GM13977 (cell line): ENCODE measurements around the gene PCBP1.
A peak's percentile ranks its signal among the peaks of the same experiment; 100 is the strongest.
"Not testable (repeated sequence)": the region's sequence is repeated elsewhere in the genome, so short reads cannot be mapped to it uniquely, and the experiment has no call there.

ENCODE experiments used
- DNase-seq: peaks from one replicate; pipeline ENCODE4 v3.0.0; 2012; ENCODE audit warnings: low spot score
- in situ Hi-C: fragments of 300-500 bp; cut with MboI; formaldehyde crosslinking; loops from one replicate; pipeline ENCODE4 v1.12.0; 2022; ENCODE audit warnings: low sequenced_read_pairs, low pct_unique_long_range_greater_than_20kb, mixed read lengths, inconsistent platforms; ENCODE audit not compliant: unreplicated experiment
- TF ChIP-seq, protein P1 (sequence below): IDR thresholded peaks from 2 replicates; pipeline ENCODE4 v1.5.1; 2012; ENCODE audit warnings: mild to moderate bottlenecking, control low read depth; ENCODE audit not compliant: insufficient read depth; ENCODE audit errors: extremely low read depth, missing control alignments

PCBP1 gene

DNA sequence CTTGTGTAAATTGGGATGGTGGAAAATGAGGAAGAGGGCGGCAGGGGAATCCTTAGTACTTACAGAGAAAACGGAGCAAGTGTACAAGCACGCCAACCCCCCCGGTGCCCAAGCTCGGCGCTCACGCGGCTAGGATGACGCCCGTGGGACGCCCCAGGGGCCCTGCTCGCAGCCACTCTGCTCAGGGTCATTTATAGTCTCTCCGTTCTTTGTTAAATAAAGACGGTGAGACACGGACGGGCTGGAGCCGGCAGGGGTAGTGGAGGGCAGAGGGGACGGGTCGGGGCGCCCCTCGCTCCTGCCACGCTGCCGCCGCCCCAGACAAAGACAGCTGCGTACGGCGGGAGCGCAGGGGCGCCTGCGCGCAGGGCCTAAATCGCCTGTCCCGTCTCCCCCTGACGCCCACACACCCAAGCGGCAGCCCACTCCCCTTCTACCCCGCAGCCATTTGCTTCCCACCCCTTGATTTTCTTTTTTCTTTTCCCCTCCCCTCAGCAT is 37.8 kb downstream of the PCBP1 start:
- DNase-seq, result peak; percentile 60
- in situ Hi-C loops, result no loop called here
- TF ChIP-seq, protein P1, sequence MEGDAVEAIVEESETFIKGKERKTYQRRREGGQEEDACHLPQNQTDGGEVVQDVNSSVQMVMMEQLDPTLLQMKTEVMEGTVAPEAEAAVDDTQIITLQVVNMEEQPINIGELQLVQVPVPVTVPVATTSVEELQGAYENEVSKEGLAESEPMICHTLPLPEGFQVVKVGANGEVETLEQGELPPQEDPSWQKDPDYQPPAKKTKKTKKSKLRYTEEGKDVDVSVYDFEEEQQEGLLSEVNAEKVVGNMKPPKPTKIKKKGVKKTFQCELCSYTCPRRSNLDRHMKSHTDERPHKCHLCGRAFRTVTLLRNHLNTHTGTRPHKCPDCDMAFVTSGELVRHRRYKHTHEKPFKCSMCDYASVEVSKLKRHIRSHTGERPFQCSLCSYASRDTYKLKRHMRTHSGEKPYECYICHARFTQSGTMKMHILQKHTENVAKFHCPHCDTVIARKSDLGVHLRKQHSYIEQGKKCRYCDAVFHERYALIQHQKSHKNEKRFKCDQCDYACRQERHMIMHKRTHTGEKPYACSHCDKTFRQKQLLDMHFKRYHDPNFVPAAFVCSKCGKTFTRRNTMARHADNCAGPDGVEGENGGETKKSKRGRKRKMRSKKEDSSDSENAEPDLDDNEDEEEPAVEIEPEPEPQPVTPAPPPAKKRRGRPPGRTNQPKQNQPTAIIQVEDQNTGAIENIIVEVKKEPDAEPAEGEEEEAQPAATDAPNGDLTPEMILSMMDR, result no peak

DNA sequence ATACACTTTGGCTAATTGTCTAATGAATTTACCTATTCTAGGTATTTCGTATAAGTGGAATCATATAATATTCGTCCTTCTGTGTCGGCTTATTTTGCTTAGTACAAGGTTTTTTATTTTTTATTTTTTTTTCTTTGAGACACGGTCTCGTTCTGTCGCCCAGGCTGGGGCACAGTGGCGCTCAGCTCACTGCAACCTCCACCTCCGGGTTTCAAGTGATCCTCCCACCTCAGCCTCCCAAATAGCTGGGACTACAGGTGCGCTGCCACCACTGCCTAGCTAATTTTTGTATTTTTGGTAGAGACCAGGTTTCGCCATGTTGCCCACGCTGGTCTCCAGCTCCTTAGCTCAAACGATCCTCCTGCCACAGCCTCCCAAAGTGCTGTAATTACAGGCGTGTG is 38.2 kb downstream of the PCBP1 start:
- in situ Hi-C loops, result no loop called here
- TF ChIP-seq, protein P1, result no peak
- no peak for DNase-seq

DNA sequence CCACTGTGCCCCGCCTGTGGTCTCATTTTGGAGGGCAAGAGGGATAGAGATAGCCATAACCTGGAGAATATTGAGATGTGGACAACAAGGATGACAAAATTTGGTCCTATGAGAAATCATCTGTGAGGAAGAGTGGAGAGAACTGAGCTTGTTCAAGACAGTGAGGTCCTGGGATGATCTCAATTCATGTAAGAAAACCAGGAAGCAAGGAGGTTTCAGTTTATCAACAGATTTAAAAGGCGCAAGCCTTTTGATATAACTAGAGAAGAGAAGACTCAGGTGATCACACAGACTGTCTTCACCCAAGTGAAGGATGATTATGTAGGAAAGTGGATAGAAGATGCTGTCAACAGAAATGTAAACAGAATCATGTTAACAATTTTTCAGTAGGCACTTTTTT is 39.1 kb downstream of the PCBP1 start:
- TF ChIP-seq, protein P1, result no peak
- DNase-seq, result no peak
- in situ Hi-C loops, result no loop called here

DNA sequence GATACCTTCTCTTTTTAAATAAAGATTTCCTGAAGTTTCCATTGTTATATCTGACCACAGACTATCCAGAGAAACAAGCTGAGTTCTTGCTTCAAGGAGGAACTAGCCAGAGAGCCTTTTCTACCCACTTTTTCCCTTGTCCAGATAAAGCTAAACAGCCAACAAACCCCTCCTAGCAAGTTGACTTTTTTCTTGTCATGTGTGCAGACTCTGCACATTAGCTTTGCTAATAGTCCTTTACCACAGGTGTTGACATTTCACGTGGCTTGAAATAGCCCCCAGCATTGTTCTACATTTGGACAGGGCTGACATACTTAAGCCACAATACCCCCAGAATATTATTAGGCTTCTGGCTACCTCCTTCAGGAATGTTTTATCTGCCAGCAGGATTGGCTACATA is 40.7 kb downstream of the PCBP1 start:
- DNase-seq, result no peak
- in situ Hi-C loops, result no loop called here
- TF ChIP-seq, protein P1, result no peak

DNA sequence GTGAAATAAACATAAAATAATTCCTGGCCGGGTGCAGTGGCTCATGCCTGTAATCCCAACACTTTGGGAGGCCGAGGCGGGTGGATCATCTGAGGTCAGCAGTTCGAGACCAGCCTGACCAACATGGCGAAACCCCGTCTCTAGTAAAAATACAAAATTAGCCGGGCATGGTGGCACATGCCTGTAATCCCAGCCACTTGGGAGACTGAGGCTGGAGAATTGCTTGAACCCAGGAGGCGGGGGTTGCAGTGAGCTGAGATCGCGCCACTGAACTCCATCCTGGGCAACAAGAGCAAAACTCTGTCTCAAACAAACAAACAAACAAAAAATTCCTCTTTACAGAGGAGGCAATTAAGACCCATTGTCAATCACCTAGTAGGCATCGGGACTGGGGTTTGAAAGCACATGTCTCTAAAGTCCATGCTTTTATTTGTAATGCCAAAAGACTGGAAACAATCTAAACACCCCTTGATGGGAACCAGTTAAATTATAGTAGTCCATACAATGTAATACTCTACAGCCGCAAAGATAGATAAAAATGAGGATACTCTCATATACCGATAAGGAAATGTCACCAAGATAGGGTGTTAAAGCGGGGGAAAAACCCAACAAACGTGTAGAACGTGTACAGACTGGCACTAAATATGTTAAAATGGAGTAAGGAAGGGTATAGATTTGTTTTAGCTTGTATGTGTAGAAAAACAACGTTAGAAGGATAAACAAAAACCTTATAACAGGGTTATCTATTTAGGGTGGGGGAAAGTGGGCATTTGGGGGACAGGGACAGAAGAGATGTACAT is 44.3 kb downstream of the PCBP1 start:
- in situ Hi-C loops, result loop anchor here (10.0 kb wide), 1 partner anchor 47 kb away; the partner anchor contains the start of gene PCBP1

DNA sequence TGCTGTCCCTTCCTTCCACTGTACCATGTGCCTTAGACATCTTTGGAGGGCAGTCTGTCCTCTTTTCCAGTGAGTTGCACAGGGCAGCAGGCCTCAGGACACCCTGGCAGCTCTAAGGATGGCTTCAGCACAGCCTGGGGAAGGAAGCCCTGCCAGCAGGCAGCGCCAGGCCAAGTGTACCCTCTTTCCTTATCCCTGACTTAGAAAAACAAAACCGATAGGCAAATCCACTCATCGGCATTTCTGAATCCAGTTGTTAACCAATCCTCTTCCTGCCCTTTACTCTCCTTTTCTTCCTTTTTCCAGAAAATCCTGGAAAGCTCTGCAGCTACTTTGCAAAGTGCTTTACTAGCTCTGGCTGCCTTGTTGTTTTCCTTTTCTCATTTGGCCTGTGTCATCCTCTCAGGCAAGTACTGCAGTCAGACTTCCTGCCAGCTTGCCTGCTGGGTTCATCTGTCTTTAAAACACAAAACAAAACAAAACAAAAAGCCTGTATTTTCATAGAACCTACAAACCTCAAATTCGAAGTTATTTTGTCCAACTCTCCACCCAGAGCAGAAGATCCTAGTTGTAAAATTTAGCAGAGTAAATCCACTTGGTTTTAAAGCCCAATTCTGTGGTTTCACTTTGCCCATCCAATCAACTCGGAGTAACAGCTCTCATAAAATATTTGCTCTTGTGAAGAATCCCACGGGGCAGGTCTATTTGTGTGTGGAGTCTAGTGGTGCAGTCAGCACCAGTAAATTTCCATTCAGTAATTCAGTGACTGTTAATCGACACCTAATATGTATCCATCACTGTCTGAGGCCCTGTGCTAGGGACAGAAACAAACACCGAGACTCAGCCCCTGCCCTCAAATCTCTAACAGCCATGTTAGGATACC is 45.2 kb downstream of the PCBP1 start:
- DNase-seq, result peak; percentile 59
- in situ Hi-C loops, result loop anchor here (10.0 kb wide), 1 partner anchor 48 kb away; the partner anchor contains the start of gene PCBP1

More for the DNA sequence above, 44.3 kb downstream of the PCBP1 start:
- not testable (repeated sequence) for DNase-seq

More for the DNA sequence above, 45.2 kb downstream of the PCBP1 start:
- TF ChIP-seq, protein P1, result no peak
